Calu3 (cell line): ENCODE measurements around the gene ANKZF1. TPM values are rescaled to one million over a fixed set of nuclear protein-coding genes. Genes with fewer than 3 reads are reported as not detected.

ENCODE experiments used
- BruUV-seq: library from RNA; stranded (reverse); fragments of 400-500 nt; replicated peaks from 2 replicates; lab custom pipeline; 2021; lab: Mats Ljungman, UMichigan
- CTCF ChIA-PET: fragments of 300-600 bp; sonication (Branson Sonifier 250); formaldehyde crosslinking; loops from one replicate; lab custom pipeline; 2022; ENCODE audit warnings: antibody characterized with exemption; lab: Charles Lee
- DNase-seq: peaks from one replicate; pipeline ENCODE4 v3.0.0; 2022
- H3K27ac Mint-ChIP-seq: one replicate; pipeline ENCODE4 v1.8.0; 2022; ENCODE audit warnings: mixed read lengths; ENCODE audit not compliant: unreplicated experiment
- H3K27me3 Mint-ChIP-seq: one replicate; pipeline ENCODE4 v1.8.0; 2022; ENCODE audit warnings: mixed read lengths; ENCODE audit not compliant: unreplicated experiment
- H3K36me3 Mint-ChIP-seq: one replicate; pipeline ENCODE4 v1.8.0; 2022; ENCODE audit warnings: mild to moderate bottlenecking, moderate library complexity, mixed read lengths; ENCODE audit not compliant: insufficient read depth, unreplicated experiment
- H3K4me1 Mint-ChIP-seq: one replicate; pipeline ENCODE4 v1.8.0; 2022; ENCODE audit warnings: mild to moderate bottlenecking, low read depth, mixed read lengths; ENCODE audit not compliant: unreplicated experiment
- H3K4me3 Mint-ChIP-seq: one replicate; pipeline ENCODE4 v1.8.0; 2022; ENCODE audit warnings: mild to moderate bottlenecking, low read depth, moderate library complexity, mixed read lengths; ENCODE audit not compliant: unreplicated experiment
- H3K9me3 Mint-ChIP-seq: one replicate; pipeline ENCODE4 v1.8.0; 2022; ENCODE audit warnings: low read depth, mixed read lengths; ENCODE audit not compliant: unreplicated experiment
- intact Hi-C: fragments of 100-400 bp; cut with micrococcal nuclease; formaldehyde crosslinking; loops from one replicate; pipeline ENCODE4 v1.10.0; 2022; ENCODE audit not compliant: unreplicated experiment
- total RNA-seq: library from RNA; stranded (reverse); gene quantifications from 2 replicates; pipeline ENCODE4 v1.2.3, GENCODE V29; 2022
- TF ChIP-seq, protein P1 (sequence below): fragments of 200-600 bp; IDR thresholded peaks from one replicate; pipeline ENCODE4 v1.8.0; 2022; ENCODE audit warnings: antibody characterized with exemption; ENCODE audit not compliant: unreplicated experiment

Gene ANKZF1
- total RNA-seq, 1 experiment from 2014 or later = 56.6 TPM

DNA sequence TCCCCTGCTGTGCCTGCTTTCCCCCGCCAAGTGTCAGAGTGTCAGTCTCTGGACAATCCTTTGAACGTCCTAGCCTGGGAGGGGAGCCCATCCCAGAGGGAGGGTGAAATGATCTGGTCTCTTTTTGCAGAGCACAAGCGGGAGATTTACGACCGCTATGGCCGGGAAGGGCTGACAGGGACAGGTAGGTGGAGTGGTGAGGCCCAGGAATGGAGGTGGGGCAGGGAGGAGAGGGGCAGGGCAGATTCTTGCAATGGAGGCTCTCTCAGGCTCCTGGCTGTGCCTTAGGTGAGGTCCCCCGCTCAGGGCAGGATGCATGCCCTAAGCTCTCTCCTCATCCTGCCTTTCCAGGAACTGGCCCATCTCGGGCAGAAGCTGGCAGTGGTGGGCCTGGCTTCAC is 52.0 kb downstream of the ANKZF1 start:
- BruUV-seq = no TSS peak
- H3K4me1 Mint-ChIP-seq = peaks cover 39% of the 10 kb centered on the region
- H3K4me3 Mint-ChIP-seq = no peak overlapping the region

DNA sequence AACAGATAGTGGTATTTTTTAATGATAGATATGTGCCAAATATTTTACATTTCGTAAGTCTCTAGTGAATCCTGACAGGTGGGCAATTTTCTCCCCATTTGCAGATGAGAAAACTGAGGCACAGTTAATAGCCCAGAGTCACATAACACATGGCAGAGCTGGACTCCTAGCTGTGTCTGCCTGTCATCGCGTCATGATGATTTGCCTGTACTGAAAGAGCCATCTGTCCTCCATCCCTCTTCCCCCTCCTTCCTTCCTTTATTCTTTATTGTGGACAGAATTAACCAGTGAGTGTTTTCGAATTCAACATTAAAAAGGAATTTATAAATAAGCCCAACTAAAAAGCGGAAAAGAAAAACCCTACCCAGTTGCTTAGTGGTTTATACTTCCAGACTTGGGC is 52.8 kb downstream of the ANKZF1 start:
- no peak for DNase-seq
- CTCF ChIA-PET = interaction anchor here (1.4 kb wide), 1 partner anchor 28 kb away, joined by 3 read pairs; the partner anchor contains the start of gene TUBA4A
- TF ChIP-seq, protein P1, sequence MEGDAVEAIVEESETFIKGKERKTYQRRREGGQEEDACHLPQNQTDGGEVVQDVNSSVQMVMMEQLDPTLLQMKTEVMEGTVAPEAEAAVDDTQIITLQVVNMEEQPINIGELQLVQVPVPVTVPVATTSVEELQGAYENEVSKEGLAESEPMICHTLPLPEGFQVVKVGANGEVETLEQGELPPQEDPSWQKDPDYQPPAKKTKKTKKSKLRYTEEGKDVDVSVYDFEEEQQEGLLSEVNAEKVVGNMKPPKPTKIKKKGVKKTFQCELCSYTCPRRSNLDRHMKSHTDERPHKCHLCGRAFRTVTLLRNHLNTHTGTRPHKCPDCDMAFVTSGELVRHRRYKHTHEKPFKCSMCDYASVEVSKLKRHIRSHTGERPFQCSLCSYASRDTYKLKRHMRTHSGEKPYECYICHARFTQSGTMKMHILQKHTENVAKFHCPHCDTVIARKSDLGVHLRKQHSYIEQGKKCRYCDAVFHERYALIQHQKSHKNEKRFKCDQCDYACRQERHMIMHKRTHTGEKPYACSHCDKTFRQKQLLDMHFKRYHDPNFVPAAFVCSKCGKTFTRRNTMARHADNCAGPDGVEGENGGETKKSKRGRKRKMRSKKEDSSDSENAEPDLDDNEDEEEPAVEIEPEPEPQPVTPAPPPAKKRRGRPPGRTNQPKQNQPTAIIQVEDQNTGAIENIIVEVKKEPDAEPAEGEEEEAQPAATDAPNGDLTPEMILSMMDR = no peak
- Mint-ChIP-seq H3K27ac (no peak overlapping the region), H3K27me3 (no peaks in the 10 kb centered on the region), H3K4me3 (no peak overlapping the region), H3K36me3 (peaks cover 35% of the 10 kb centered on the region), H3K4me1 (peaks cover 34% of the 10 kb centered on the region), H3K9me3 (no peaks in the 10 kb centered on the region)
- intact Hi-C loops = no loop called here
- BruUV-seq = no TSS peak

More for the DNA sequence above, 52.0 kb downstream of the ANKZF1 start:
- CTCF ChIA-PET = interaction anchor here (1.0 to 1.4 kb wide), 2 partner anchors 13 to 27 kb away, joined by 3 read pairs; partner anchors contain the start of gene TUBA4A
- DNase-seq = no peak
- intact Hi-C loops = no loop called here
- Mint-ChIP-seq H3K9me3 (no peaks in the 10 kb centered on the region), H3K36me3 (peaks cover 35% of the 10 kb centered on the region), H3K27me3 (no peaks in the 10 kb centered on the region), H3K27ac (no peak overlapping the region)
- TF ChIP-seq, protein P1 = no peak

DNA sequence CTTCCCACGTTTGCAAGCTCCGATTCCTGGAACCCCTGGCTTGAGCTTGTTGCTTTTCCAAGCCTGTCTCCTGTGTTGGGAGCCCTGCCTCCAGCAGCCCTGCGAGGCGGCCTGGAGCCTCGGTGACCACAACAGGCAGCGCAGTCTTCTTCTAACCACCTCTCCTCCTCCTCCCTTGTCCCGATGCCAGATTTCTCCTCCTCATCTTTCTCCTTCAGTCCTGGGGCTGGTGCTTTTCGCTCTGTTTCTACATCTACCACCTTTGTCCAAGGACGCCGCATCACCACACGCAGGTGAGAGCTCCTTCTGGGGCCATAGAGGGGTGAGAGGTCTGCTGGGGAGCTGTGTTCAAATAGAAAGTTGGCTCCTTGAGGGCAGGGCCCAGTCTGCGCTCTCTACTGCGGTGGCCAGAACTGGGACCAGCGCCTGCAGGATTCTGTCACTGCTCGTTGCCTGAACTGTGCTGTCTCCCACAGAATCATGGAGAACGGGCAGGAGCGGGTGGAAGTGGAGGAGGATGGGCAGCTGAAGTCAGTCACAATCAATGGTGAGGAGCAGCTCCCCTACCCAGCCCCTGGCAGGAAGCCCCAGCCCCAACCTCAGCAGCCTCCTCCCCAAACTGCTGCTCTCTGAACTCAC is 53.5 kb downstream of the ANKZF1 start:
- CTCF ChIA-PET = no interaction called here
- TF ChIP-seq, protein P1 = no peak
- Mint-ChIP-seq H3K4me1 (peaks cover 28% of the 10 kb centered on the region), H3K36me3 (peaks cover 28% of the 10 kb centered on the region), H3K27ac (no peak overlapping the region), H3K27me3 (no peaks in the 10 kb centered on the region), H3K9me3 (no peaks in the 10 kb centered on the region), H3K4me3 (no peak overlapping the region)
- intact Hi-C loops = no loop called here
- DNase-seq = no peak
- BruUV-seq = no TSS peak

DNA sequence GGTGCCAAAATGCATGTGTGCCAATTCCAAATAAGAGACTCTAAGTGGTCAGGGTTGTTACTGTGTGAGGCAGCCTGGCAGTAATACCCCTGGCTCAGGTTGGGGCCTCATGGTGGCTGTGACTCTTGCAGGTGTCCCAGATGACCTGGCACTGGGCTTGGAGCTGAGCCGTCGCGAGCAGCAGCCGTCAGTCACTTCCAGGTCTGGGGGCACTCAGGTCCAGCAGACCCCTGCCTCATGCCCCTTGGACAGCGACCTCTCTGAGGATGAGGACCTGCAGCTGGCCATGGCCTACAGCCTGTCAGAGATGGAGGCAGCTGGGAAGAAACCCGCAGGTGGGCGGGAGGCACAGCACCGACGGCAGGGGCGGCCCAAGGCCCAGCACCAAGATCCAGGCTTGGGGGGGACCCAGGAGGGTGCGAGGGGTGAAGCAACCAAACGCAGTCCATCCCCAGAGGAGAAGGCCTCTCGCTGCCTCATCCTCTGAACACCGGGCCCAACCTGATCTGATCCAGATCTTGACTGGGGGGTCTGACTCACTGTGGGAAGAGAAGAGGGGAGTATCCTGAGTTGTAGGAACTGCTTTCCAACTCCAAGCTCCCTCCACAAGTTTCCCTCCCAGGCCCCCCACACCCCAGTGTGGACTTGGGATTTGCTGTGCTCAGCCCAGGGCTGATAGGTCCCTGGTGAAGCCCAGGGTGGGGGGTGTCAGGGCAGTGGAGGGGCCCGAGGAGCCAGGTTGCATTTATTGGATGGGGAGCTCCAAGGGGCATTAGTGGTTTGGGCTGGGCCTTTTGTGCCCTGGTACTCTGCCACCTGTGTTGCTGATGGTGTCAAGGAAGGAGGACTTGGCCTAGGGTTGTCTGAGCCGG is 55.1 kb downstream of the ANKZF1 start:
- H3K4me1 Mint-ChIP-seq = peaks cover 19% of the 10 kb centered on the region
- CTCF ChIA-PET = no interaction called here
- H3K27me3 Mint-ChIP-seq = peaks cover 2% of the 10 kb centered on the region
- no peak overlapping the region for H3K27ac Mint-ChIP-seq
- no peak overlapping the region for H3K4me3 Mint-ChIP-seq
- DNase-seq = no peak
- BruUV-seq = no TSS peak
- no peaks in the 10 kb centered on the region for H3K9me3 Mint-ChIP-seq
- H3K36me3 Mint-ChIP-seq = peaks cover 14% of the 10 kb centered on the region
- TF ChIP-seq, protein P1 = no peak
- intact Hi-C loops = no loop called here
